Measurements from ENCODE around the gene KCTD10.

Gene KCTD10

GRCh38 chr12:109500406-109501185 is 23.5 kb upstream of the KCTD10 start:
- H3K4me3 ChIP-seq (IDR thresholded peaks at IDR 0.05; ENCODE audit: insufficient read depth, low read depth, low read length), result no peak overlapping the region
- H4K20me1 ChIP-seq (ENCODE audit: insufficient read depth), result no peaks in the 10 kb centered on the region
- no peaks in the 10 kb centered on the region for H3K79me2 ChIP-seq (ENCODE audit: insufficient read depth, low read depth)
- no peak for TF ChIP-seq CTCF (conservative IDR thresholded peaks at IDR 0.05; ENCODE audit: low read depth, low read length)
- no peak overlapping the region for H3K27ac ChIP-seq
- H3K9ac ChIP-seq, result no peak overlapping the region
- no peaks in the 10 kb centered on the region for H3K36me3 ChIP-seq (ENCODE audit: insufficient read depth)
- H3K27me3 ChIP-seq (ENCODE audit: insufficient read depth, low read depth), result no peaks in the 10 kb centered on the region
- H3K4me1 ChIP-seq (ENCODE audit: low read depth, poor library complexity, severe bottlenecking), result no peaks in the 10 kb centered on the region
- no peak overlapping the region for H2AFZ ChIP-seq (ENCODE audit: low read depth)
- H3K4me2 ChIP-seq, result no peak overlapping the region

GRCh38 chr12:109497675-109498074 is 20.6 kb upstream of the KCTD10 start:
- H4K20me1 ChIP-seq (ENCODE audit: insufficient read depth), result no peaks in the 10 kb centered on the region
- no peak overlapping the region for H3K27ac ChIP-seq
- TF ChIP-seq CTCF (conservative IDR thresholded peaks at IDR 0.05; ENCODE audit: low read depth, low read length), result no peak
- no peak overlapping the region for H3K4me2 ChIP-seq
- no peaks in the 10 kb centered on the region for H3K36me3 ChIP-seq (ENCODE audit: insufficient read depth)
- H2AFZ ChIP-seq (ENCODE audit: low read depth), result no peak overlapping the region
- H3K4me1 ChIP-seq (ENCODE audit: low read depth, poor library complexity, severe bottlenecking), result no peaks in the 10 kb centered on the region
- H3K9ac ChIP-seq, result no peak overlapping the region
- no peak overlapping the region for H3K4me3 ChIP-seq (IDR thresholded peaks at IDR 0.05; ENCODE audit: insufficient read depth, low read depth, low read length)
- no peaks in the 10 kb centered on the region for H3K27me3 ChIP-seq (ENCODE audit: insufficient read depth, low read depth)
- H3K79me2 ChIP-seq (ENCODE audit: insufficient read depth, low read depth), result no peaks in the 10 kb centered on the region

GRCh38 chr12:109496306-109496705 is 19.2 kb upstream of the KCTD10 start:
- Histone ChIP-seq H2AFZ (ENCODE audit: low read depth) (no peak overlapping the region), H4K20me1 (ENCODE audit: insufficient read depth) (no peaks in the 10 kb centered on the region), H3K36me3 (ENCODE audit: insufficient read depth) (no peaks in the 10 kb centered on the region), H3K4me1 (ENCODE audit: low read depth, poor library complexity, severe bottlenecking) (no peaks in the 10 kb centered on the region), H3K27ac (no peak overlapping the region), H3K79me2 (ENCODE audit: insufficient read depth, low read depth) (no peaks in the 10 kb centered on the region), H3K4me2 (no peak overlapping the region), H3K27me3 (ENCODE audit: insufficient read depth, low read depth) (no peaks in the 10 kb centered on the region), H3K9ac (no peak overlapping the region), H3K4me3 (IDR thresholded peaks at IDR 0.05; ENCODE audit: insufficient read depth, low read depth, low read length) (no peak overlapping the region)
- TF ChIP-seq CTCF (conservative IDR thresholded peaks at IDR 0.05; ENCODE audit: low read depth, low read length), result no peak

- Histone ChIP-seq H3K79me2 (ENCODE audit: insufficient read depth, low read depth) (no peaks in the 10 kb centered on the region), H3K27ac (no peak overlapping the region), H3K4me2 (no peak overlapping the region), H3K36me3 (ENCODE audit: insufficient read depth) (no peaks in the 10 kb centered on the region), H2AFZ (ENCODE audit: low read depth) (no peak overlapping the region), H3K4me1 (ENCODE audit: low read depth, poor library complexity, severe bottlenecking) (no peaks in the 10 kb centered on the region), H3K4me3 (IDR thresholded peaks at IDR 0.05; ENCODE audit: insufficient read depth, low read depth, low read length) (no peak overlapping the region), H3K27me3 (ENCODE audit: insufficient read depth, low read depth) (no peaks in the 10 kb centered on the region), H3K9ac (no peak overlapping the region), H4K20me1 (ENCODE audit: insufficient read depth) (no peaks in the 10 kb centered on the region)
- TF ChIP-seq CTCF (conservative IDR thresholded peaks at IDR 0.05; ENCODE audit: low read depth, low read length), result no peak
Observed at GRCh38 chr12:109495012-109495411, 17.9 kb upstream of the KCTD10 start.
